ENCODE results near the gene CFH. TPM values are rescaled to one million over a fixed set of nuclear protein-coding genes. Genes with fewer than 3 reads are reported as not detected.

CFH gene
- total RNA-seq: 10 to 100 TPM in 1 of 5 donors, 1 to 10 TPM in 4; 2.0 to 11.8 (median 6.0) TPM
- total RNA-seq (2013): 19.2 TPM
- total RNA-seq: 0.08 to 4.0 (median 0.76) reads per million in 29 experiments

GRCh38 chr1:196651637-196652215, at the start of gene CFH:
Gene CFH, plus strand, starts transcription at chr1:196652043. Its CDS starts 75 bp downstream, at chr1:196652118.
- H3K36me3 ChIP-seq (ENCODE audit: control insufficient read depth in 2 of 2, extremely low read depth in 1 of 2, insufficient read depth in 1 of 2, low read length in 1 of 2): no peaks in the 10 kb centered on the region
- peaks cover 8 to 37% (median 22%) of the 10 kb centered on the region in 3 donors for H3K4me1 Mint-ChIP-seq
- peaks cover 4 to 9% of the 10 kb centered on the region in 2 experiments for H3K4me1 ChIP-seq (ENCODE audit: control insufficient read depth in 1 of 2, extremely low read depth in 1 of 2, insufficient read depth in 2 of 2, low read length in 2 of 2)
- WGBS (ENCODE audit: insufficient coverage): no CpG with 5 or more reads among the region's 5 CpGs
- peak within 1 kb of the TSS; percentile 10 to 74 (median 68) for H3K4me3 Mint-ChIP-seq
- ChIA-PET POLR2A (no interaction called here), CTCF (interaction anchor here in 1 of 2 donors (1.1 kb wide), 1 partner anchor 9 kb away, joined by 4 read pairs; no protein-coding TSS in a partner anchor)
- H3K27me3 Mint-ChIP-seq: peaks cover 0 to 4% of the 10 kb centered on the region in 2 donors
- H3K27ac Mint-ChIP-seq: peak within 1 kb of the TSS; percentile 64 to 69
- H3K36me3 Mint-ChIP-seq: no peaks in the 10 kb centered on the region
- no peak within 1 kb of the TSS for H3K27ac ChIP-seq (ENCODE audit: low read length)
- no peaks in the 10 kb centered on the region for H3K9me3 Mint-ChIP-seq
- no peaks in the 10 kb centered on the region for H3K9me3 ChIP-seq
- ATAC-seq (replicated peaks in 1 of 4) (peak in 1 of 4 experiments; percentile 46), DNase-seq (no peak)
- no peaks in the 10 kb centered on the region for H3K27me3 ChIP-seq (replicated peaks in 1 of 2; ENCODE audit: control insufficient read depth in 2 of 2, extremely low read depth in 1 of 2, insufficient read depth in 2 of 2, low read length in 1 of 2)
- H3K4me3 ChIP-seq (ENCODE audit: control insufficient read depth in 1 of 2, extremely low read depth in 1 of 2, low read length in 1 of 2): peak within 1 kb of the TSS in 1 of 2 donors; percentile 33

GRCh38 chr1:196603651-196604050, 48.2 kb upstream of the CFH start:
- Histone ChIP-seq H3K4me1 (ENCODE audit: control insufficient read depth in 1 of 2, extremely low read depth in 1 of 2, insufficient read depth in 2 of 2, low read length in 2 of 2) (peaks cover 3 to 4% of the 10 kb centered on the region in 2 experiments), H3K4me3 (ENCODE audit: control insufficient read depth in 1 of 2, extremely low read depth in 1 of 2, low read length in 1 of 2) (no peak overlapping the region), H3K36me3 (ENCODE audit: control insufficient read depth in 2 of 2, extremely low read depth in 1 of 2, insufficient read depth in 1 of 2, low read length in 1 of 2) (no peaks in the 10 kb centered on the region), H3K9me3 (no peaks in the 10 kb centered on the region), H3K27ac (ENCODE audit: low read length) (no peak overlapping the region), H3K27me3 (replicated peaks in 1 of 2; ENCODE audit: control insufficient read depth in 2 of 2, extremely low read depth in 1 of 2, insufficient read depth in 2 of 2, low read length in 1 of 2) (peaks cover 0 to 8% of the 10 kb centered on the region in 2 experiments)
- DNase-seq (no peak), ATAC-seq (replicated peaks in 1 of 4) (no peak)
- Mint-ChIP-seq H3K27ac (no peak overlapping the region), H3K36me3 (no peaks in the 10 kb centered on the region), H3K4me3 (no peak overlapping the region), H3K27me3 (peaks cover 21 to 26% of the 10 kb centered on the region in 2 donors), H3K4me1 (peaks cover 0 to 6% (median 4%) of the 10 kb centered on the region in 3 donors), H3K9me3 (no peaks in the 10 kb centered on the region)
- ChIA-PET POLR2A (no interaction called here), CTCF (no interaction called here)

- Histone ChIP-seq H3K27me3 (replicated peaks in 1 of 2; ENCODE audit: control insufficient read depth in 2 of 2, extremely low read depth in 1 of 2, insufficient read depth in 2 of 2, low read length in 1 of 2) (peaks cover 0 to 16% of the 10 kb centered on the region in 2 experiments), H3K4me3 (ENCODE audit: control insufficient read depth in 1 of 2, extremely low read depth in 1 of 2, low read length in 1 of 2) (peak overlapping the region; percentile 43 to 87), H3K4me1 (ENCODE audit: control insufficient read depth in 1 of 2, extremely low read depth in 1 of 2, insufficient read depth in 2 of 2, low read length in 2 of 2) (peaks cover 4 to 5% of the 10 kb centered on the region in 2 experiments), H3K9me3 (no peaks in the 10 kb centered on the region), H3K36me3 (ENCODE audit: control insufficient read depth in 2 of 2, extremely low read depth in 1 of 2, insufficient read depth in 1 of 2, low read length in 1 of 2) (no peaks in the 10 kb centered on the region), H3K27ac (ENCODE audit: low read length) (no peak overlapping the region)
- Mint-ChIP-seq H3K9me3 (no peaks in the 10 kb centered on the region), H3K4me3 (peak overlapping the region; percentile 44 to 56 (median 48)), H3K27me3 (peaks cover 36 to 46% of the 10 kb centered on the region in 2 donors), H3K27ac (no peak overlapping the region), H3K4me1 (peaks cover 0 to 6% (median 4%) of the 10 kb centered on the region in 3 donors), H3K36me3 (no peaks in the 10 kb centered on the region)
- CTCF ChIA-PET: no interaction called here
- DNase-seq (no peak), ATAC-seq (replicated peaks in 1 of 4) (no peak)
- 2% methylated on average over 5 of the region's 8 CpGs for WGBS (ENCODE audit: insufficient coverage)
- POLR2A ChIA-PET: no interaction called here
These were observed 43.9 kb upstream of the CFH start for GRCh38 chr1:196607981-196608380.

- peak within 1 kb of the TSS; percentile 44 to 56 (median 48) for H3K4me3 Mint-ChIP-seq
- DNase-seq: peak in 1 of 35 experiments; percentile 6
- ChIA-PET POLR2A (no interaction called here), CTCF (no interaction called here)
- Histone ChIP-seq H3K4me3 (ENCODE audit: control insufficient read depth in 1 of 2, extremely low read depth in 1 of 2, low read length in 1 of 2) (peak within 1 kb of the TSS; percentile 43 to 87), H3K36me3 (ENCODE audit: control insufficient read depth in 2 of 2, extremely low read depth in 1 of 2, insufficient read depth in 1 of 2, low read length in 1 of 2) (no peaks in the 10 kb centered on the region), H3K27me3 (replicated peaks in 1 of 2; ENCODE audit: control insufficient read depth in 2 of 2, extremely low read depth in 1 of 2, insufficient read depth in 2 of 2, low read length in 1 of 2) (peaks cover 0 to 16% of the 10 kb centered on the region in 2 experiments), H3K4me1 (ENCODE audit: control insufficient read depth in 1 of 2, extremely low read depth in 1 of 2, insufficient read depth in 2 of 2, low read length in 2 of 2) (peaks cover 4 to 5% of the 10 kb centered on the region in 2 experiments), H3K27ac (ENCODE audit: low read length) (no peak within 1 kb of the TSS), H3K9me3 (no peaks in the 10 kb centered on the region)
- H3K9me3 Mint-ChIP-seq: no peaks in the 10 kb centered on the region
- peaks cover 0 to 6% (median 4%) of the 10 kb centered on the region in 3 donors for H3K4me1 Mint-ChIP-seq
- WGBS (ENCODE audit: insufficient coverage): 4% methylated on average over 33 of the region's 43 CpGs
- H3K27me3 Mint-ChIP-seq: peaks cover 36 to 46% of the 10 kb centered on the region in 2 donors
- no peaks in the 10 kb centered on the region for H3K36me3 Mint-ChIP-seq
- peak in 3 of 4 experiments; percentile 19 to 48 (median 38) for ATAC-seq (replicated peaks in 1 of 4)
- no peak within 1 kb of the TSS for H3K27ac Mint-ChIP-seq
These were observed 43.2 kb upstream of the CFH start, which contains the start of gene KCNT2 for GRCh38 chr1:196608390-196609369. Gene KCNT2, minus strand, starts transcription at chr1:196608440. Its CDS starts 131 bp downstream, at chr1:196608309.

- Histone ChIP-seq H3K36me3 (ENCODE audit: control insufficient read depth in 2 of 2, extremely low read depth in 1 of 2, insufficient read depth in 1 of 2, low read length in 1 of 2) (no peaks in the 10 kb centered on the region), H3K27ac (ENCODE audit: low read length) (no peak overlapping the region), H3K9me3 (no peaks in the 10 kb centered on the region), H3K27me3 (replicated peaks in 1 of 2; ENCODE audit: control insufficient read depth in 2 of 2, extremely low read depth in 1 of 2, insufficient read depth in 2 of 2, low read length in 1 of 2) (peaks cover 0 to 16% of the 10 kb centered on the region in 2 experiments), H3K4me3 (ENCODE audit: control insufficient read depth in 1 of 2, extremely low read depth in 1 of 2, low read length in 1 of 2) (no peak overlapping the region), H3K4me1 (ENCODE audit: control insufficient read depth in 1 of 2, extremely low read depth in 1 of 2, insufficient read depth in 2 of 2, low read length in 2 of 2) (peaks cover 4 to 5% of the 10 kb centered on the region in 2 experiments)
- ChIA-PET POLR2A (no interaction called here), CTCF (no interaction called here)
- Mint-ChIP-seq H3K27ac (no peak overlapping the region), H3K27me3 (peaks cover 31 to 44% of the 10 kb centered on the region in 2 donors), H3K36me3 (no peaks in the 10 kb centered on the region), H3K4me3 (no peak overlapping the region), H3K4me1 (peaks cover 0 to 6% (median 4%) of the 10 kb centered on the region in 3 donors), H3K9me3 (no peaks in the 10 kb centered on the region)
- DNase-seq (no peak), ATAC-seq (replicated peaks in 1 of 4) (no peak)
- 37% methylated on average over 5 of the region's 10 CpGs for WGBS (ENCODE audit: insufficient coverage)
These were observed 42.5 kb upstream of the CFH start for GRCh38 chr1:196609370-196609737.

GRCh38 chr1:196611873-196612272, 40.0 kb upstream of the CFH start:
- ATAC-seq (replicated peaks in 1 of 4): no peak
- H3K36me3 Mint-ChIP-seq: no peaks in the 10 kb centered on the region

More at GRCh38 chr1:196611873-196612272, 40.0 kb upstream of the CFH start:
- no peaks in the 10 kb centered on the region for H3K9me3 Mint-ChIP-seq
- ChIA-PET CTCF (no interaction called here), POLR2A (no interaction called here)
- 71% methylated on average over 1 of the region's 3 CpGs for WGBS (ENCODE audit: insufficient coverage)
- Histone ChIP-seq H3K27ac (ENCODE audit: low read length) (no peak overlapping the region), H3K4me1 (ENCODE audit: control insufficient read depth in 1 of 2, extremely low read depth in 1 of 2, insufficient read depth in 2 of 2, low read length in 2 of 2) (peaks cover 4 to 5% of the 10 kb centered on the region in 2 experiments), H3K36me3 (ENCODE audit: control insufficient read depth in 2 of 2, extremely low read depth in 1 of 2, insufficient read depth in 1 of 2, low read length in 1 of 2) (no peaks in the 10 kb centered on the region), H3K9me3 (no peaks in the 10 kb centered on the region), H3K27me3 (replicated peaks in 1 of 2; ENCODE audit: control insufficient read depth in 2 of 2, extremely low read depth in 1 of 2, insufficient read depth in 2 of 2, low read length in 1 of 2) (peaks cover 0 to 16% of the 10 kb centered on the region in 2 experiments), H3K4me3 (ENCODE audit: control insufficient read depth in 1 of 2, extremely low read depth in 1 of 2, low read length in 1 of 2) (no peak overlapping the region)
- DNase-seq: no peak
- H3K27me3 Mint-ChIP-seq: peaks cover 25 to 36% of the 10 kb centered on the region in 2 donors
- no peak overlapping the region for H3K4me3 Mint-ChIP-seq
- peaks cover 0 to 6% (median 4%) of the 10 kb centered on the region in 3 donors for H3K4me1 Mint-ChIP-seq
- no peak overlapping the region for H3K27ac Mint-ChIP-seq
